Mammary epithelial cell (primary cell): ENCODE measurements around the gene RNU1-3.
"Not testable (repeated sequence)": the region's sequence is repeated elsewhere in the genome, so short reads cannot be mapped to it uniquely, and the experiment has no call there.

Source experiments
- EZH2 ChIP-seq: IDR thresholded peaks from 2 replicates; pipeline ENCODE4 v1.6.1; 2012; ENCODE audit warnings: low read length, inconsistent platforms, borderline replicate concordance
- TF ChIP-seq, protein P1 (sequence below), 2 donors: IDR thresholded peaks in 1 of 2; conservative IDR thresholded peaks in 1 of 2; 2 replicates each; pipeline ENCODE4 v1.5.1; 2011 to 2012; ENCODE audit warnings: inconsistent platforms in 2 of 2, low read length in 2 of 2, mild to moderate bottlenecking in 2 of 2, control low read depth in 1 of 2, low read depth in 1 of 2; ENCODE audit not compliant: insufficient read depth in 1 of 2; ENCODE audit errors: extremely low read depth in 1 of 2

GRCh38 chr1:16704076-16704475 is 37.3 kb upstream of the RNU1-3 start:
- TF ChIP-seq, protein P1, sequence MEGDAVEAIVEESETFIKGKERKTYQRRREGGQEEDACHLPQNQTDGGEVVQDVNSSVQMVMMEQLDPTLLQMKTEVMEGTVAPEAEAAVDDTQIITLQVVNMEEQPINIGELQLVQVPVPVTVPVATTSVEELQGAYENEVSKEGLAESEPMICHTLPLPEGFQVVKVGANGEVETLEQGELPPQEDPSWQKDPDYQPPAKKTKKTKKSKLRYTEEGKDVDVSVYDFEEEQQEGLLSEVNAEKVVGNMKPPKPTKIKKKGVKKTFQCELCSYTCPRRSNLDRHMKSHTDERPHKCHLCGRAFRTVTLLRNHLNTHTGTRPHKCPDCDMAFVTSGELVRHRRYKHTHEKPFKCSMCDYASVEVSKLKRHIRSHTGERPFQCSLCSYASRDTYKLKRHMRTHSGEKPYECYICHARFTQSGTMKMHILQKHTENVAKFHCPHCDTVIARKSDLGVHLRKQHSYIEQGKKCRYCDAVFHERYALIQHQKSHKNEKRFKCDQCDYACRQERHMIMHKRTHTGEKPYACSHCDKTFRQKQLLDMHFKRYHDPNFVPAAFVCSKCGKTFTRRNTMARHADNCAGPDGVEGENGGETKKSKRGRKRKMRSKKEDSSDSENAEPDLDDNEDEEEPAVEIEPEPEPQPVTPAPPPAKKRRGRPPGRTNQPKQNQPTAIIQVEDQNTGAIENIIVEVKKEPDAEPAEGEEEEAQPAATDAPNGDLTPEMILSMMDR (conservative IDR thresholded peaks at IDR 0.05 in 1 of 2, IDR thresholded peaks at IDR 0.05 in 1 of 2; ENCODE audit: extremely low read depth in 1 of 2, insufficient read depth in 1 of 2, low read depth in 1 of 2, low read length in 2 of 2): not testable (repeated sequence)
- TF ChIP-seq EZH2: not testable (repeated sequence)
